22Rv1 (cell line): ENCODE data around the gene FLOT2.

Experiments
- CTCF ChIP-seq: fragments of 450-650 bp; IDR thresholded peaks from 2 replicates; pipeline ENCODE4 v1.5.1; 2017; ENCODE audit warnings: mild to moderate bottlenecking
- ZFX ChIP-seq: fragments of 450-650 bp; IDR thresholded peaks from 2 replicates; pipeline ENCODE4 v1.6.1; 2017; ENCODE audit warnings: antibody characterized with exemption, borderline replicate concordance

DNA sequence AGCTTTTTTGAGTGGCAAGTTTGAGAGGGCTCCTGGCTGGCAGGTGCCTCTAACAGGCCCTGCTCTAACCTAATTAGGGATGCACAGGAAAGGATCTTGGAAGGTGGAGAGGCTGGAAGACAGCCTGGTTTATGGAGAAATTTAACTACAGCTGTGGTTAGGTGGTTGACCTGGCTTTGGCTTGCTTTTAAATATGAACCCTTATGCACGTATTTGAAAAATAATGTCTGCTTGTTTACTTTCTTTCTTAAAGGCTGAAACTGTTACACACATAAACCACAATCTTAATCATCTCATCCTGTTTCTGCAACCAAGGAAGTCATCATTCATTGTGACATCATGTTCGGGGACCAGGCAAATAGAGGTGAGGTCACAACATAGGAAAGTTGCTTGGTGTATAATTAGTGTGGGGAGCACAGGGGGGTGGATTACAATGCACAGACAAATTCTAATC lies 28.4 kb upstream of the FLOT2 start:
- TF ChIP-seq CTCF (no peak), ZFX (no peak)
